HEK293 (cell line): ENCODE measurements around the gene PDZD4.

Experiments used
- FEZF1 ChIP-seq: fragments of 450-650 bp; formaldehyde crosslinking; IDR thresholded peaks from 2 replicates; pipeline ENCODE4 v1.5.1; 2016; ENCODE audit warnings: missing biosample characterization, missing genetic modification characterization
- GLIS2 ChIP-seq: fragments of 450-650 bp; formaldehyde crosslinking; IDR thresholded peaks from 2 replicates; pipeline ENCODE4 v1.5.1; 2016; ENCODE audit warnings: missing biosample characterization, missing genetic modification characterization
- HOXA7 ChIP-seq: sonication (generic); formaldehyde crosslinking; IDR thresholded peaks from 2 replicates; pipeline ENCODE4 v1.8.1; 2022; ENCODE audit warnings: missing genetic modification reagents, borderline replicate concordance
- KLF10 ChIP-seq: fragments of 450-650 bp; IDR thresholded peaks from 2 replicates; pipeline ENCODE4 v1.5.1; 2018; ENCODE audit warnings: missing biosample characterization, mild to moderate bottlenecking, missing genetic modification characterization
- MEIS1 ChIP-seq: sonication (generic); formaldehyde crosslinking; IDR thresholded peaks from 2 replicates; pipeline ENCODE4 v1.8.1; 2022; ENCODE audit warnings: missing genetic modification reagents, mild to moderate bottlenecking, borderline replicate concordance
- PRDM6 ChIP-seq: fragments of 450-650 bp; formaldehyde crosslinking; IDR thresholded peaks from 2 replicates; pipeline ENCODE4 v1.5.1; 2017; ENCODE audit warnings: missing biosample characterization, missing genetic modification characterization
- SP3 ChIP-seq: fragments of 450-650 bp; formaldehyde crosslinking; IDR thresholded peaks from 2 replicates; pipeline ENCODE4 v1.5.1; 2016; ENCODE audit warnings: missing biosample characterization, missing genetic modification characterization
- ZBTB11 ChIP-seq: fragments of 450-650 bp; formaldehyde crosslinking; conservative IDR thresholded peaks from 2 replicates; pipeline ENCODE4 v1.5.1; 2016; ENCODE audit warnings: low read depth, missing biosample characterization, missing genetic modification characterization
- ZBTB8A ChIP-seq: fragments of 450-650 bp; formaldehyde crosslinking; IDR thresholded peaks from 2 replicates; pipeline ENCODE4 v1.5.1; 2016; ENCODE audit warnings: missing biosample characterization, missing genetic modification characterization
- ZFP69B ChIP-seq: fragments of 450-650 bp; formaldehyde crosslinking; IDR thresholded peaks from 2 replicates; pipeline ENCODE4 v1.5.1; 2016; ENCODE audit warnings: missing biosample characterization, missing genetic modification characterization
- ZNF112 ChIP-seq: fragments of 450-650 bp; formaldehyde crosslinking; IDR thresholded peaks from 2 replicates; pipeline ENCODE4 v1.5.0; 2017; ENCODE audit warnings: missing biosample characterization, missing genetic modification characterization
- ZNF121 ChIP-seq: fragments of 450-650 bp; formaldehyde crosslinking; IDR thresholded peaks from 2 replicates; pipeline ENCODE4 v1.5.1; 2016; ENCODE audit warnings: missing biosample characterization, missing genetic modification characterization
- ZNF146 ChIP-seq: fragments of 450-650 bp; formaldehyde crosslinking; IDR thresholded peaks from 2 replicates; pipeline ENCODE4 v1.5.1; 2016; ENCODE audit warnings: missing biosample characterization, missing genetic modification characterization
- ZNF214 ChIP-seq: fragments of 450-650 bp; formaldehyde crosslinking; IDR thresholded peaks from 2 replicates; pipeline ENCODE4 v1.5.1; 2017; ENCODE audit warnings: missing biosample characterization, mild to moderate bottlenecking, missing genetic modification characterization, borderline replicate concordance
- ZNF223 ChIP-seq: fragments of 450-650 bp; formaldehyde crosslinking; IDR thresholded peaks from 2 replicates; pipeline ENCODE4 v1.5.1; 2016; ENCODE audit warnings: missing biosample characterization, missing genetic modification characterization
- ZNF23 ChIP-seq: fragments of 450-650 bp; formaldehyde crosslinking; IDR thresholded peaks from 2 replicates; pipeline ENCODE4 v1.5.1; 2016; ENCODE audit warnings: missing biosample characterization, missing genetic modification characterization, borderline replicate concordance
- ZNF248 ChIP-seq: fragments of 450-650 bp; formaldehyde crosslinking; IDR thresholded peaks from 2 replicates; pipeline ENCODE4 v1.5.1; 2017; ENCODE audit warnings: missing biosample characterization, missing genetic modification characterization
- ZNF311 ChIP-seq: fragments of 450-650 bp; formaldehyde crosslinking; IDR thresholded peaks from 2 replicates; pipeline ENCODE4 v1.5.1; 2017; ENCODE audit warnings: missing biosample characterization, missing genetic modification characterization, borderline replicate concordance
- ZNF423 ChIP-seq: fragments of 450-650 bp; formaldehyde crosslinking; IDR thresholded peaks from 2 replicates; pipeline ENCODE4 v1.5.1; 2016; ENCODE audit warnings: missing biosample characterization, missing genetic modification characterization
- ZNF433 ChIP-seq: fragments of 450-650 bp; formaldehyde crosslinking; IDR thresholded peaks from 2 replicates; pipeline ENCODE4 v1.5.1; 2016; ENCODE audit warnings: missing biosample characterization, missing genetic modification characterization, low read depth
- ZNF48 ChIP-seq: fragments of 450-650 bp; formaldehyde crosslinking; IDR thresholded peaks from 2 replicates; pipeline ENCODE4 v1.5.1; 2016; ENCODE audit warnings: missing biosample characterization, missing genetic modification characterization
- ZNF488 ChIP-seq: fragments of 450-650 bp; formaldehyde crosslinking; IDR thresholded peaks from 2 replicates; pipeline ENCODE4 v1.5.1; 2016; ENCODE audit warnings: missing biosample characterization, missing genetic modification characterization
- ZNF544 ChIP-seq: fragments of 450-650 bp; formaldehyde crosslinking; IDR thresholded peaks from 2 replicates; pipeline ENCODE4 v1.5.0; 2017; ENCODE audit warnings: missing biosample characterization, missing genetic modification characterization
- ZNF596 ChIP-seq: fragments of 450-650 bp; IDR thresholded peaks from 2 replicates; pipeline ENCODE4 v1.5.0; 2018; ENCODE audit warnings: missing biosample characterization, mild to moderate bottlenecking, missing genetic modification characterization, moderate library complexity
- ZNF621 ChIP-seq: fragments of 450-650 bp; formaldehyde crosslinking; IDR thresholded peaks from 2 replicates; pipeline ENCODE4 v1.5.1; 2017; ENCODE audit warnings: missing biosample characterization, missing genetic modification characterization
- ZNF623 ChIP-seq: fragments of 450-650 bp; formaldehyde crosslinking; IDR thresholded peaks from 2 replicates; pipeline ENCODE4 v1.5.1; 2016; ENCODE audit warnings: missing biosample characterization, missing genetic modification characterization
- ZNF645 ChIP-seq: fragments of 450-650 bp; formaldehyde crosslinking; IDR thresholded peaks from 2 replicates; pipeline ENCODE4; 2016; ENCODE audit warnings: missing biosample characterization, missing genetic modification characterization
- ZNF670 ChIP-seq: fragments of 450-650 bp; formaldehyde crosslinking; IDR thresholded peaks from 2 replicates; pipeline ENCODE4 v1.5.1; 2016; ENCODE audit warnings: missing biosample characterization, missing genetic modification characterization, low read depth
- ZNF707 ChIP-seq: fragments of 450-650 bp; formaldehyde crosslinking; IDR thresholded peaks from 2 replicates; pipeline ENCODE4 v1.5.1; 2016; ENCODE audit warnings: missing biosample characterization, missing genetic modification characterization
- ZNF776 ChIP-seq: fragments of 450-650 bp; formaldehyde crosslinking; IDR thresholded peaks from 2 replicates; pipeline ENCODE4 v1.5.0; 2017; ENCODE audit warnings: missing biosample characterization, missing genetic modification characterization, borderline replicate concordance
- ZNF830 ChIP-seq: fragments of 450-650 bp; IDR thresholded peaks from 2 replicates; pipeline ENCODE4 v1.5.0; 2018; ENCODE audit warnings: missing biosample characterization, missing genetic modification characterization, low read depth, mild to moderate bottlenecking, moderate library complexity
- ZXDB ChIP-seq: fragments of 450-650 bp; formaldehyde crosslinking; IDR thresholded peaks from 2 replicates; pipeline ENCODE4 v1.5.1; 2016; ENCODE audit warnings: missing biosample characterization, missing genetic modification characterization

Gene PDZD4

GRCh38 chrX:153875391-153876111 lies 45.2 kb upstream of the PDZD4 start (continued):
- TF ChIP-seq ZNF670 (tag by site-specific recombination), result no peak
- no peak for TF ChIP-seq ZNF121 (tag by site-specific recombination)
- TF ChIP-seq ZFP69B (tag by site-specific recombination), result peak; percentile 76
- no peak for TF ChIP-seq ZNF776 (tag by site-specific recombination)
- no peak for TF ChIP-seq ZNF623
- TF ChIP-seq ZNF146, result no peak
- no peak for TF ChIP-seq PRDM6 (tag by site-specific recombination)
- no peak for TF ChIP-seq ZBTB11 (tag by site-specific recombination)
- no peak for TF ChIP-seq ZNF311 (tag by site-specific recombination)
- TF ChIP-seq ZNF214 (tag by site-specific recombination), result no peak
- TF ChIP-seq ZNF596 (tag by site-specific recombination), result no peak
- no peak for TF ChIP-seq ZNF248 (tag by site-specific recombination)
- TF ChIP-seq ZNF112, result no peak
- no peak for TF ChIP-seq ZNF423
- TF ChIP-seq GLIS2 (tag by site-specific recombination), result 0 out of 2 replicates have a peak, but pooled peaks have one; percentile 21
- no peak for TF ChIP-seq ZNF830 (tag by site-specific recombination)
- TF ChIP-seq FEZF1 (tag by site-specific recombination), result no peak
- TF ChIP-seq ZNF645 (tag by site-specific recombination), result no peak
- no peak for TF ChIP-seq ZNF544 (tag by site-specific recombination)
- TF ChIP-seq HOXA7, result peak; percentile 98
- peak; percentile 98 for TF ChIP-seq MEIS1 (CRISPR knock-in tag)
- no peak for TF ChIP-seq ZNF433
- no peak; the same call in 1 of the 2 replicates for TF ChIP-seq ZXDB (tag by site-specific recombination)
- TF ChIP-seq ZBTB8A, result no peak
- TF ChIP-seq ZNF23 (tag by site-specific recombination), result no peak
- TF ChIP-seq KLF10 (tag by site-specific recombination), result peak; percentile 98
- TF ChIP-seq SP3 (tag by site-specific recombination), result no peak
- TF ChIP-seq ZNF707 (tag by site-specific recombination), result no peak
- TF ChIP-seq ZNF621 (tag by site-specific recombination), result no peak
- no peak for TF ChIP-seq ZNF223 (tag by site-specific recombination)
- TF ChIP-seq ZNF488 (tag by site-specific recombination), result no peak
- TF ChIP-seq ZNF48 (tag by site-specific recombination), result no peak
